BJ (cell line): ENCODE measurements around the gene SLC16A14. TPM values are rescaled to one million over a fixed set of nuclear protein-coding genes. Genes with fewer than 3 reads are reported as not detected.

Experiments used
- CTCF ChIA-PET: fragments of 350-600 bp; formaldehyde crosslinking; extraction: SDS; loops from one replicate; lab custom pipeline; 2021; ENCODE audit warnings: antibody characterized with exemption, inconsistent platforms; lab: Yijun Ruan, JAX
- POLR2A ChIA-PET: fragments of 300-600 bp; sonication (Branson Sonifier 250); formaldehyde crosslinking; extraction: SDS; loops from one replicate; lab custom pipeline; 2021; ENCODE audit warnings: antibody characterized with exemption; lab: Charles Lee
- DNase-seq: peaks from one replicate; pipeline ENCODE4 v3.0.0-alpha.2; 2011; ENCODE audit warnings: low read depth
- H3K27me3 ChIP-seq: 2 replicates; pipeline ENCODE4 v1.6.0; 2011; ENCODE audit warnings: low read length; ENCODE audit not compliant: control insufficient read depth, insufficient read depth
- H3K36me3 ChIP-seq: 2 replicates; pipeline ENCODE4 v1.5.1; 2011; ENCODE audit warnings: low read length; ENCODE audit not compliant: control insufficient read depth, insufficient read depth
- H3K4me3 ChIP-seq: 2 replicates; pipeline ENCODE4 v1.5.1; 2011; ENCODE audit warnings: low read depth, mild to moderate bottlenecking, control low read depth, low read length
- CTCF ChIP-seq: IDR thresholded peaks from 2 replicates; pipeline ENCODE4 v1.5.1; 2011; ENCODE audit warnings: low read depth, mild to moderate bottlenecking, control low read depth, inconsistent platforms, low read length, moderate library complexity; ENCODE audit not compliant: insufficient read depth
- polyA plus RNA-seq: library from polyadenylated mRNA; depleted of rRNA; stranded (reverse); fragments of >200 nt; gene quantifications from 2 replicates; pipeline ENCODE4 v1.2.3, GENCODE V29; 2011

The SLC16A14 gene
- polyA plus RNA-seq, 1 experiment: 0.93 TPM

GRCh38 chr2:230071421-230071820, 2.7 kb upstream of the SLC16A14 start:
- POLR2A ChIA-PET: no interaction called here

GRCh38 chr2:230069402-230069801, 678 bp upstream of the SLC16A14 start:
- CTCF ChIA-PET: interaction anchor here (4.2 kb wide), 1 partner anchor 92 kb away, joined by 42 read pairs; no protein-coding TSS in a partner anchor
- no peak for DNase-seq
- TF ChIP-seq CTCF: no peak
- POLR2A ChIA-PET: no interaction called here
- Histone ChIP-seq H3K4me3 (no peak overlapping the region), H3K36me3 (no peaks in the 10 kb centered on the region), H3K27me3 (peaks cover 5% of the 10 kb centered on the region)

More at GRCh38 chr2:230071421-230071820, 2.7 kb upstream of the SLC16A14 start:
- Histone ChIP-seq H3K36me3 (no peaks in the 10 kb centered on the region), H3K27me3 (peaks cover 5% of the 10 kb centered on the region), H3K4me3 (no peak overlapping the region)
- no peak for TF ChIP-seq CTCF
- CTCF ChIA-PET: no interaction called here
- DNase-seq: no peak

GRCh38 chr2:230068016-230068650, 591 bp downstream of the SLC16A14 start:
- CTCF ChIA-PET: interaction anchor here (0.9 to 4.2 kb wide), 13 partner anchors 13 to 543 kb away, joined by 3 to 42 read pairs (median 5); no protein-coding TSS in a partner anchor
- POLR2A ChIA-PET: no interaction called here
- DNase-seq: no peak
- H3K36me3 ChIP-seq: no peaks in the 10 kb centered on the region
- peak overlapping the region; percentile 51 for H3K4me3 ChIP-seq
- H3K27me3 ChIP-seq: peaks cover 2% of the 10 kb centered on the region
- TF ChIP-seq CTCF: no peak

- POLR2A ChIA-PET: no interaction called here
- peaks cover 1% of the 10 kb centered on the region; the same call in 1 of the 2 replicates for H3K27me3 ChIP-seq
- no peak overlapping the region for H3K4me3 ChIP-seq
- DNase-seq: no peak
- CTCF ChIA-PET: no interaction called here
- H3K36me3 ChIP-seq: no peaks in the 10 kb centered on the region
- no peak for TF ChIP-seq CTCF
These were observed 7.9 kb downstream of the SLC16A14 start for GRCh38 chr2:230060672-230061293.

- no peak overlapping the region for H3K4me3 ChIP-seq
- H3K27me3 ChIP-seq: no peaks in the 10 kb centered on the region
- DNase-seq: no peak
- no peaks in the 10 kb centered on the region for H3K36me3 ChIP-seq
- ChIA-PET CTCF (interaction anchor here (1.3 to 1.7 kb wide), 2 partner anchors 9 to 13 kb away, joined by 3 read pairs; no protein-coding TSS in a partner anchor), POLR2A (no interaction called here)
- TF ChIP-seq CTCF: no peak
These were observed 14.8 kb downstream of the SLC16A14 start for GRCh38 chr2:230053753-230054478.
